ENCODE data around the gene ARCN1.

DNA sequence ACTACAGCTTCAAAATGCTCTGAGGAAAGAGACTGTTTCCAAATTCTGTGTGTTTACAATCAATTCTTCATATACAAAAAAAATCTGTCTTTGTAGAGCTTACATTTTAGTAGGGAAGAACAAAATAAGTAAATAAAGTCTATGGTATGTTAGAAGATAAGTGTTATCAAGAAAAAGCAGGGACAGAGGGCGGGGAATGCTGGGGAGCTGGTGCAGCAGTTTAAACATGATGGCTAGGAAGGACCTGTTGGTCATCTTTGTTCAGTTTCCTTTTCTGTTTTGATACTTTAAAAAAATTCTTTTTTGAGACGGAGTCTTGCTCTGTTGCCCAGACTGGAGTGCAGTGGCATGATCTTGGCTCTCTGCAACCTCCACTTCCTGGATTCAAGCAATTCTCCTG lies 25.1 kb upstream of the ARCN1 start:
- TF ChIP-seq CEBPB (IDR thresholded peaks at IDR 0.05; ENCODE audit: low read depth, low read length) (no peak), POLR2A (IDR thresholded peaks at IDR 0.05; ENCODE audit: low read depth, low read length) (no peak), RFX5 (IDR thresholded peaks at IDR 0.05; ENCODE audit: low read depth, low read length) (no peak), RAD21 (IDR thresholded peaks at IDR 0.05; ENCODE audit: low read length) (no peak), FOS (IDR thresholded peaks at IDR 0.05; ENCODE audit: low read depth, low read length) (no peak), MAFK (IDR thresholded peaks at IDR 0.05; ENCODE audit: low read depth, low read length) (no peak), BHLHE40 (IDR thresholded peaks at IDR 0.05; ENCODE audit: low read depth, low read length) (no peak), MXI1 (IDR thresholded peaks at IDR 0.05; ENCODE audit: borderline replicate concordance, low read depth, low read length) (no peak), CHD1 (IDR thresholded peaks at IDR 0.05; ENCODE audit: low read depth, low read length) (no peak), MAZ (IDR thresholded peaks at IDR 0.05; ENCODE audit: borderline replicate concordance, low read depth, low read length) (no peak), RCOR1 (IDR thresholded peaks at IDR 0.05; ENCODE audit: insufficient replicate concordance, low read length) (no peak)
- TF ChIP-seq, protein P1, sequence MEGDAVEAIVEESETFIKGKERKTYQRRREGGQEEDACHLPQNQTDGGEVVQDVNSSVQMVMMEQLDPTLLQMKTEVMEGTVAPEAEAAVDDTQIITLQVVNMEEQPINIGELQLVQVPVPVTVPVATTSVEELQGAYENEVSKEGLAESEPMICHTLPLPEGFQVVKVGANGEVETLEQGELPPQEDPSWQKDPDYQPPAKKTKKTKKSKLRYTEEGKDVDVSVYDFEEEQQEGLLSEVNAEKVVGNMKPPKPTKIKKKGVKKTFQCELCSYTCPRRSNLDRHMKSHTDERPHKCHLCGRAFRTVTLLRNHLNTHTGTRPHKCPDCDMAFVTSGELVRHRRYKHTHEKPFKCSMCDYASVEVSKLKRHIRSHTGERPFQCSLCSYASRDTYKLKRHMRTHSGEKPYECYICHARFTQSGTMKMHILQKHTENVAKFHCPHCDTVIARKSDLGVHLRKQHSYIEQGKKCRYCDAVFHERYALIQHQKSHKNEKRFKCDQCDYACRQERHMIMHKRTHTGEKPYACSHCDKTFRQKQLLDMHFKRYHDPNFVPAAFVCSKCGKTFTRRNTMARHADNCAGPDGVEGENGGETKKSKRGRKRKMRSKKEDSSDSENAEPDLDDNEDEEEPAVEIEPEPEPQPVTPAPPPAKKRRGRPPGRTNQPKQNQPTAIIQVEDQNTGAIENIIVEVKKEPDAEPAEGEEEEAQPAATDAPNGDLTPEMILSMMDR (conservative IDR thresholded peaks at IDR 0.05; ENCODE audit: low read depth, low read length), result no peak
- TF ChIP-seq, protein P2, sequence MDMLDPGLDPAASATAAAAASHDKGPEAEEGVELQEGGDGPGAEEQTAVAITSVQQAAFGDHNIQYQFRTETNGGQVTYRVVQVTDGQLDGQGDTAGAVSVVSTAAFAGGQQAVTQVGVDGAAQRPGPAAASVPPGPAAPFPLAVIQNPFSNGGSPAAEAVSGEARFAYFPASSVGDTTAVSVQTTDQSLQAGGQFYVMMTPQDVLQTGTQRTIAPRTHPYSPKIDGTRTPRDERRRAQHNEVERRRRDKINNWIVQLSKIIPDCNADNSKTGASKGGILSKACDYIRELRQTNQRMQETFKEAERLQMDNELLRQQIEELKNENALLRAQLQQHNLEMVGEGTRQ (IDR thresholded peaks at IDR 0.05; ENCODE audit: low read depth, low read length), result no peak

All from IMR-90 (cell line).